Measurements from ENCODE around the gene GPX5.

Gene GPX5

DNA sequence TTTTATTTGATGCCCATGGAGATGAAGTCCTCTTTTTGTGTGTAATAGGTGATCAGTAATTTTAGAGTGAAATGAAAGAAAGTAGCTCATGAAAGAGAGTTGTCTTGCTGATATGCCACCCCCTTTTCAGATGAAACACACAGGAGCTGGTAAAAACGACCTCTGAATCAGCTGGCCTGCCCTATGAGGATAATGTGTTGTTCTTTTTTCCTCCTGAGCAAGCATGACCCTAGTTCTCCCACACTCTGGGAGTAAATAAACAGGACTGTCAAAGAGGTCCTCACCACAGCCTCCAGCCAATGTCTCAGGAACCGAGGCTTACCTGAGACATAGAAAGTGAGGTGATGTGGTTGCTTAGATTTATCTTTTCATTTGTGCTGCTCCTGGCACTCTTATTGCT is 29.5 kb downstream of the GPX5 start:
- no peak for DNase-seq (ENCODE audit: low read depth in 2 of 2)

DNA sequence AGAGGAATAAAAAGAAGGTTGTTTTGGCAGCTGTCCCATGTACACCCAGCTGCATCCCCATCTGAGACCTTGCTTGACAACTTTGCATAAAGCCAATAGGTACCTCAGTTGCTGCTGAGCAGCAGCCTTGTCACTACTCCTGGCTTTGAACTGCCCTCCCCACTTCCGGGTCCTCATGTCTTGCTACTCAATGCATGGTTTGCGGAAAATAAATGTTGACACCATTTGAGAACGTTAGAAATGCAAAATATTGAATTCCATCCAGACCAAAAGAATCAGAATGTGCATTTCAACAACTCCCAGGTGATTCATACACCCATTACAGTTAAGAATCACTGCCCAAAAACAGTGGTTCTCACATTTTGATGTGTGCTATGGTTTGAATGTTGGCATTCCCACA is 32.9 kb downstream of the GPX5 start:
- no peak for DNase-seq (ENCODE audit: low read depth in 2 of 2)

DNA sequence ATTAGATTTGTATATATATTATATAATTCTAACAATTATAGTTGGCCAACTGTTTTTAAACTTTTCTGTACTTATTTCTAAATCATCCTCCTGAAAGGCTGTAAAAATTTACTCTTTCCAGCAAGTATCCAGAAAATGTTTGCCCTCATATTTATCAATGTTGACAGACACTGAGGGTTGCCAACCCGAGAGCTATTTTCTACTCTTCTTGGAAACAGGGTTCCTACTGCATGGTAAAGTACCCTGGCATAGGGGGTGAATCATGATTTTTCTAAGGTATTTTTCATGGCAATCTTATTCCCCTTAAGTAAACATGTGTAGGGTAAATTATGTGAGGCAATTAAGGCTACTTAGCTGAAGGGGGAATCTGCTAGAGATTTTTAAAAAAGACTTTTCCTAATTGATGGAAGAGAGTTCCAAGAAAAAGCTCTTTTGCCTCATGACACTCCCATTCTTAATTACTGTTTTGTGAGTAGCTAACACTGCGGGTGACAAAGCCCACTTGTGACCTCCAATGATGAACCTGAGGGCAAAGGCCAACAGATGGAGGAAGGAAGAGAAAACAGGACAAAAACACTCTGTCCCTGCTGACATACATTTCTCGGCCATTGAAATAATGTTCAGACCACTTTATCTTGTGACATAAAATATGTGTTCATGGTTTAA is 37.9 kb downstream of the GPX5 start:
- no peak for DNase-seq (ENCODE audit: low read depth in 2 of 2)

GRCh38 chr6:28565823-28566526 is 40.3 kb downstream of the GPX5 start:
- DNase-seq (ENCODE audit: low read depth in 2 of 2), result no peak

GRCh38 chr6:28566527-28567252 is 41.0 kb downstream of the GPX5 start:
- no peak for DNase-seq (ENCODE audit: low read depth in 2 of 2)

DNA sequence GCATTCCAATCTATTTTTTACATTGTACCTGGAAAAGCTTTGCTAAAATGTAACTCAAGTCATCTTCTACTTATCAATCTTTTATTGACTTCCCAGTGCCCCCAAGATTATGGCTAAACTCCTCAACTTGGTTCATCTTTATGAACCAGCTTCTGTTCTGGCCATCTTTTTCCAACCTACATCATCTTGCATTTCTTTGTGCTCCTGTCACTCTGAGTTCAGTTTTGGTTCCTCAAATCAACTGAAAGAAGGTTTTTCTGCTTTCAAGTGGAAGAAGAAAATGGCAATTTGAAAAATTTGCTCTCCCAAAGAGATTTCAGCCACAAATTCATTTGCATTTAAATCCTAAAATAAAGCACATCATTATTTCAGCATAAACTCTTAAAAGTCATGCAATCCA is 41.8 kb downstream of the GPX5 start:
- DNase-seq (ENCODE audit: low read depth in 2 of 2), result no peak

GRCh38 chr6:28568515-28569108 is 42.9 kb downstream of the GPX5 start:
- no peak for DNase-seq (ENCODE audit: low read depth in 2 of 2)

GRCh38 chr6:28569748-28570147 is 44.1 kb downstream of the GPX5 start:
- DNase-seq (ENCODE audit: low read depth in 2 of 2), result no peak

DNA sequence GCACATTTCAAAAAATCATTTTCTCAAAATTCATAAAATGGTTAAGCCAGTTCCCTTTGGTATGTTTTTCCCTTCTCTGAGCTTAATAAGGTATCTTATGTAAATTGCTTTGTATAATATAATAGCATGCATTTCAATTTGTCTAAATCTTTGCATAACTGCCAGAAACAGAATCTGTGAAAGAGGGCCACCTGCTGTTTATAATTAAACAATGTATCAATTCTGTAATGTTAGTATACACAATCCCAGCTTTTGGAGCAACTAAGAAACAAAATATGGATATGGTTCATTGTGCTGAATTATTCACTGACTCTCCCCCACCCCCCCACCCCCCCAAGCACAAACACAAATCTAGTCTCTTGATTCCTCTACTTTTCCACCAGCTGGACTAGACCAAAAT is 54.8 kb downstream of the GPX5 start:
- no peak for DNase-seq (ENCODE audit: low read depth in 2 of 2)

DNA sequence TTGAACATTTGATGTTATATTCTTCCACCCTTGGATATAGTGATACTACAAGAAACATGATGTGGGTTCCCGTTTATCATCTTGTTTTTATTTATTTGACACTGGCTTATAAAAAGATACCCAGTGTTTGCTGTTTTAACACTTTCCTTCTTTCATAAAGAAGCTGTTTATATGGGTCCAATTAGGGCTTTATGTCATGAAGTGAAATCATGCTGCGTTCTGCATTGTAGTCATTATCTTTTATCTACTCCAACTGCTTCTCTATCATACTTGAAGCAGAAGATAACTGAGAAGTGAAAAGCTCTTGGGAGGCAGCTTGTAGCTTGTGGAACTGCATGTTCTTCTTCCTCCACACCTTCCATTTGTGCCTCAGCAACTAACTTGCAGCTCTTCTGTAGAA is 57.8 kb downstream of the GPX5 start:
- no peak for DNase-seq (ENCODE audit: low read depth in 2 of 2)

Measured in stimulated activated CD8-positive, alpha-beta memory T cell treated with anti-CD3 and anti-CD28 coated beads, Interleukin-15, amount 100 ng/mL, for 4 hours (primary cell).